AG04450 (cell line): ENCODE results near the gene SEC24B. TPM values are rescaled to one million over a fixed set of nuclear protein-coding genes. Genes with fewer than 3 reads are reported as not detected.

ENCODE experiments used
- CTCF ChIA-PET: fragments of 300-600, 350-600 bp; formaldehyde crosslinking; extraction: SDS; loops from one replicate; lab custom pipeline; 2022; ENCODE audit warnings: antibody characterized with exemption, inconsistent platforms; lab: Charles Lee
- POLR2A ChIA-PET: fragments of 350-600 bp; formaldehyde crosslinking; extraction: SDS; loops from one replicate; lab custom pipeline; 2021; ENCODE audit warnings: antibody characterized with exemption, inconsistent platforms; lab: Yijun Ruan, JAX
- DNase-seq: peaks from one replicate; pipeline ENCODE4 v3.0.0-alpha.2; 2011; ENCODE audit warnings: low read depth, low spot score
- H3K27ac ChIP-seq: one replicate; pipeline ENCODE4 v1.5.1; 2012; ENCODE audit warnings: low read depth, low read length, control low read depth
- H3K27me3 ChIP-seq: one replicate; pipeline ENCODE4 v1.6.0; 2012; ENCODE audit warnings: low read length; ENCODE audit not compliant: control insufficient read depth, insufficient read depth
- H3K4me3 ChIP-seq: 2 replicates; pipeline ENCODE4 v1.5.1; 2011; ENCODE audit warnings: mild to moderate bottlenecking, low read depth, low read length, control low read depth
- H3K9me3 ChIP-seq: 2 replicates; pipeline ENCODE4 v1.5.1; 2012; ENCODE audit warnings: low read length; ENCODE audit not compliant: control insufficient read depth, insufficient read depth
- polyA minus RNA-seq: library from RNA; depleted of rRNA, polyadenylated mRNA; stranded (reverse); fragments of >200 nt; gene quantifications from 2 replicates; pipeline ENCODE4 v1.2.3, GENCODE V29; 2011; rRNA and poly(A)+ RNA removed
- polyA plus RNA-seq: library from polyadenylated mRNA; depleted of rRNA; stranded (reverse); fragments of >200 nt; gene quantifications from 2 replicates; pipeline ENCODE4 v1.2.3, GENCODE V29; 2011; rRNA removed
- TF ChIP-seq, protein P1 (sequence below): IDR thresholded peaks from 2 replicates; pipeline ENCODE4 v1.5.1; 2011; ENCODE audit warnings: low read depth, low read length, control low read depth, inconsistent platforms

SEC24B gene
- 45.1 and 55.9 TPM in 2 replicates for polyA plus RNA-seq
- polyA minus RNA-seq = 86.4 and 110 TPM in 2 replicates

DNA sequence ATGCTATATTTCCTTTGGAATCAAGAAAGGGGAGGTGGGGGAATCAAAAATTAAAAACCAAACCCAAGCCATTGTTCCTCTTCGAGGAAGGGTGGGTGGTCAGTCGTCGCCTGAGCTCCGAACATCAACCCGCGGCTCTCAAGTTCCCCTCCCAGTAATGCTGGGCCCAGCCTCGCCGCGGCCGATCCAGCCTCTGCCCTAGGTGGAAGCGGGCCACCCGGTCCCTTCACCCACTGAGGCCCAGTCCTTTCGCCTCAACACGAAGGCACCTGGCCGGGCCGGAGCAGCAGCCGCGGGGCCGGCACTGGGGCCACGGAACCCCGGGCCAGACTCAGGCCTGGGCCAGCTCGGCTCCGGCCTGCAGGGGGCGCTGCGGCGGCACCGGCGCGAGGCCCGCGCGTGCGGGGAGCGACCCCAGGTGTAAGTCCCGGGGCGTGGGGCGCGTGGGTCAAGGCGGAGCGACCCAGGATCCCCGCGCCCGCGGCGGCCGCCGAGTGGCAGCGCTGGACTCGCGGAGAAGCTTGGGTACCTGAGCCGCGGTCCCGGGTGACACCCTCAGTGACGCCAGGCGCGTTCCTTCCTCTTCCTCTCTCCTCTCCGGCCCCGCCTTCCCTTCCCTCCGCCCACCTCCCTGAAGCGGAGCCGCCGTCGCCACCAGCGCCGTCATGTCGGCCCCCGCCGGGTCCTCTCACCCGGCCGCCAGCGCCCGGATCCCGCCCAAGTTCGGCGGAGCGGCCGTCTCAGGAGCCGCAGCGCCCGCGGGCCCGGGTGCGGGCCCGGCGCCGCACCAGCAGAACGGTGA lies at the start of gene SEC24B:
SEC24B (plus strand) TSS at position 611 of the 802 bp plus-strand sequence; CDS start at position 666, 55 bp downstream.
- Histone ChIP-seq H3K4me3 (peak within 1 kb of the TSS; percentile 81), H3K9me3 (no peaks in the 10 kb centered on the region), H3K27ac (peak within 1 kb of the TSS; percentile 86), H3K27me3 (no peaks in the 10 kb centered on the region)
- POLR2A ChIA-PET = no interaction called here
- DNase-seq = no peak
- CTCF ChIA-PET = interaction anchor here (0.6 to 2.9 kb wide), 50 partner anchors 10 to 1887 kb away, joined by 3 to 31 read pairs (median 4); partner anchors contain the start of genes CFI and RRH
- TF ChIP-seq, protein P1, sequence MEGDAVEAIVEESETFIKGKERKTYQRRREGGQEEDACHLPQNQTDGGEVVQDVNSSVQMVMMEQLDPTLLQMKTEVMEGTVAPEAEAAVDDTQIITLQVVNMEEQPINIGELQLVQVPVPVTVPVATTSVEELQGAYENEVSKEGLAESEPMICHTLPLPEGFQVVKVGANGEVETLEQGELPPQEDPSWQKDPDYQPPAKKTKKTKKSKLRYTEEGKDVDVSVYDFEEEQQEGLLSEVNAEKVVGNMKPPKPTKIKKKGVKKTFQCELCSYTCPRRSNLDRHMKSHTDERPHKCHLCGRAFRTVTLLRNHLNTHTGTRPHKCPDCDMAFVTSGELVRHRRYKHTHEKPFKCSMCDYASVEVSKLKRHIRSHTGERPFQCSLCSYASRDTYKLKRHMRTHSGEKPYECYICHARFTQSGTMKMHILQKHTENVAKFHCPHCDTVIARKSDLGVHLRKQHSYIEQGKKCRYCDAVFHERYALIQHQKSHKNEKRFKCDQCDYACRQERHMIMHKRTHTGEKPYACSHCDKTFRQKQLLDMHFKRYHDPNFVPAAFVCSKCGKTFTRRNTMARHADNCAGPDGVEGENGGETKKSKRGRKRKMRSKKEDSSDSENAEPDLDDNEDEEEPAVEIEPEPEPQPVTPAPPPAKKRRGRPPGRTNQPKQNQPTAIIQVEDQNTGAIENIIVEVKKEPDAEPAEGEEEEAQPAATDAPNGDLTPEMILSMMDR = peak; percentile 56

DNA sequence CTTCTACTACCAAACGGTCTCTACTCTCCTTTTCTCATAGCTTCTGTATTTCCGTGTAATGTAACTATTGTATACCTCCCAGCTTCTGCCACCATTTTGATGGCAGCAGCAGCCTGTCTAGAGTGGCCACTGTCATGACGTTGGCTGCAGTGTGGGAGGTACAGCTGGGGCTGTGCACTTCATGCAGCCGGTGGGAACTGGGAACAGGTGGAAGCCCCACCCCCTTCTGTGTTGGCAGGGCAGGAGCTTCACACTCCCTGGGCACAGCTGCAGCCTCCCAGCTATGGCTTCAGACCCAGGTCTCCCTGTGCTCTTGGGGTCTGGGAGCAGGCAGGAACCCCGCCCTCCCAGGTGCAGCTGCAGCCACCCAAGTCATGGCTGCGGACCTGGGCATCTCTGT lies 49.8 kb upstream of the SEC24B start:
- Histone ChIP-seq H3K9me3 (no peaks in the 10 kb centered on the region), H3K27me3 (no peaks in the 10 kb centered on the region), H3K27ac (no peak overlapping the region), H3K4me3 (no peak overlapping the region)
- TF ChIP-seq, protein P1 = no peak
- ChIA-PET CTCF (no interaction called here), POLR2A (no interaction called here)
- DNase-seq = no peak

- TF ChIP-seq, protein P1 = no peak
- CTCF ChIA-PET = no interaction called here
- POLR2A ChIA-PET = no interaction called here
- Histone ChIP-seq H3K27ac (no peak overlapping the region), H3K27me3 (no peaks in the 10 kb centered on the region), H3K4me3 (no peak overlapping the region), H3K9me3 (no peaks in the 10 kb centered on the region)
- no peak for DNase-seq
Measured at GRCh38 chr4:109385260-109385659, 48.4 kb upstream of the SEC24B start.

DNA sequence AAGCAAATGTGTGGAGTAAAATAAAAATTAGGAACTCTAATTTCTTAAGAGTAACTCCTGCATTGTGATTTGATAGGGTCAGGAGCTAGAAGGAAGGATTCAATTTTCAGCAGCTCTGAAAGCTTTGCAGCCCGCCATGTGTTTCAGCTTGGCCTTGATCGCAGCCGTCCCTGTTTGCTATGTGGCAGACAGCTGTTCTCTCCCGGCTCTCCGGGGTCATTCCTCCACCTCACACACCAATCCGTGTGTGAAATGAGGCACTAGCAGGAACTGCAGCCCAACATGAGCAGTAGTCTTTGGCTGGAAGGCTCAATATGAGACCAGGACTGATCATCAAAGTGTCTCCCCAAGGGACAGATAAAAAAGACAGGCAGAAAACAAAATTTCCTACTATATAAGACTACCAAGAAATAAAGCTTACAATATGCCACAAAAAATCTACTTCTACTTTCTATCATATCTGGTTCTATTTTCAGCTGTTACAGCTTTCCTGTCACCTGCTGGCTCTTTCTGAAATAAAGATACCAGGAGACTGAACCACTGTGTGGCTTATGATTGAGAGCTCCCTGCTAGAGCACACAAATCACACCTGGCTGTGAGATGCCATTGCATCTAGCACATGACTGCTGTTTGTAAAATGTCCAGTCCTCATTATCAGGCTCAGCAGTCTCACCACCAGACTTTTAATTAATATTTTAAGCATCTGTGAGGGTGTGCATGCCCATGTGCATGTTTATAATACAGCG lies 44.1 kb upstream of the SEC24B start:
- DNase-seq = no peak
- no peaks in the 10 kb centered on the region for H3K27me3 ChIP-seq
- ChIA-PET CTCF (interaction anchor here (1.5 kb wide), 1 partner anchor 16 kb away, joined by 3 read pairs; no protein-coding TSS in a partner anchor), POLR2A (no interaction called here)
- H3K27ac ChIP-seq = no peak overlapping the region
- H3K4me3 ChIP-seq = no peak overlapping the region
- TF ChIP-seq, protein P1 = no peak
- no peaks in the 10 kb centered on the region for H3K9me3 ChIP-seq
